OCI-LY7 (cell line): ENCODE data around the gene TOM1L2.

Experiments used
- CTCF ChIP-seq: fragments of 200-600 bp; sonication (generic); conservative IDR thresholded peaks from 2 replicates; pipeline ENCODE4 v1.5.1; 2014; ENCODE audit warnings: mild to moderate bottlenecking, antibody characterized with exemption, low read length, moderate library complexity, mixed read lengths
- EZH2phosphoT487 ChIP-seq: fragments of 200-600 bp; sonication (generic); IDR thresholded peaks from 2 replicates; pipeline ENCODE4 v1.6.1; 2018; ENCODE audit warnings: low read depth, borderline replicate concordance, mild to moderate bottlenecking, mixed run types, antibody characterized with exemption, low read length, moderate library complexity, mixed read lengths

DNA sequence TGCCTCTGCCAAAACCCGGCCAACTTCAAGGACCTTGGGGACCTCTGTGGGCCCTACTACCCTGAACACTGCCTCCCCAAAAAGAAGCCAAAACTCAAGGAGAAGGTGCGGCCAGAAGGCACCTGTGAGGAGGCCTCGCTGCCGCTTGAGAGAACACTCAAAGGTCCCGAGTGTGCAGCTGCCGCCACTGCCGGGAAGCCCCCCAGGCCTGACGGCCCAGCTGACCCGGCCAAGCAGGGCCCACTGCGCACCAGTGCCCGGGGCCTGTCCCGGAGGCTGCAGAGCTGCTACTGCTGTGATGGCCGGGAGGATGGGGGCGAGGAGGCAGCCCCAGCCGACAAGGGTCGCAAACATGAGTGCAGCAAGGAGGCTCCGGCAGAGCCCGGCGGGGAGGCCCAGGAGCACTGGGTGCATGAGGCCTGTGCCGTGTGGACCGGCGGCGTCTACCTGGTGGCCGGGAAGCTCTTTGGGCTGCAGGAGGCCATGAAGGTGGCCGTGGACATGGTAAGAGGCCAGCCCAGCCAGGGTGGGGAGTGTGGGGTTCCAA lies 174.1 kb downstream of the TOM1L2 start:
- TF ChIP-seq CTCF, result no peak
- TF ChIP-seq EZH2phosphoT487, result no peak
